ENCODE measurements around the gene TSC2. TPM values are rescaled to one million over a fixed set of nuclear protein-coding genes. Genes with fewer than 3 reads are reported as not detected.

TSC2 gene
- total and polyA plus RNA-seq, 2 of the 13 experiments (the other 11 are each of a cell fraction or from before 2014, with no cell fraction given), result 19.6 to 40.4 TPM

GRCh38 chr16:2086812-2087747, 39.3 kb downstream of the TSC2 start:
- FAIRE-seq, result no peak
- H3K27ac ChIP-seq (ENCODE audit: extremely low read length, insufficient read depth, low read length), result no peak overlapping the region
- no TSS peak for BruUV-seq (replicated peaks)

More at GRCh38 chr16:2086812-2087747, 39.3 kb downstream of the TSC2 start:
- intact Hi-C loops (cut with micrococcal nuclease; ENCODE audit: unreplicated experiment), result no loop called here
- H3K36me3 ChIP-seq (replicated peaks in 1 of 2; ENCODE audit: control insufficient read depth in 1 of 2, insufficient read depth in 2 of 2, low read length in 2 of 2), result peaks cover 12 to 22% of the 10 kb centered on the region in 2 experiments; a peak in 3 of 5 replicates
- no peaks in the 10 kb centered on the region for H3K4me1 ChIP-seq (ENCODE audit: insufficient read depth, low read length)
- no peak overlapping the region for H3K4me2 ChIP-seq (ENCODE audit: low read depth, low read length)
- H3K4me3 ChIP-seq (replicated peaks in 1 of 3; ENCODE audit: insufficient read depth in 1 of 3, low read depth in 2 of 3, low read length in 3 of 3), result no peak overlapping the region
- no peak overlapping the region for H2AFZ ChIP-seq (ENCODE audit: low read length)
- TF ChIP-seq HNRNPL (IDR thresholded peaks at IDR 0.05; ENCODE audit: low read depth, low read length) (0 out of 2 replicates have a peak, but pooled peaks have one; percentile 47), AGO1 (IDR thresholded peaks at IDR 0.05; ENCODE audit: low read depth, low read length, poor library complexity, severe bottlenecking) (peak; percentile 37), ZSCAN25 (CRISPR knock-in tag; IDR thresholded peaks at IDR 0.05) (no peak), KDM3A (CRISPR knock-in tag; IDR thresholded peaks at IDR 0.05; ENCODE audit: low read depth) (no peak), AGO2 (optimal IDR thresholded peaks at IDR 0.05; ENCODE audit: low read depth, low read length) (peak; percentile 89), POLR2G (IDR thresholded peaks at IDR 0.05; ENCODE audit: low read depth, low read length) (0 out of 2 replicates have a peak, but pooled peaks have one; percentile 4)
- TF ChIP-seq, protein P1, sequence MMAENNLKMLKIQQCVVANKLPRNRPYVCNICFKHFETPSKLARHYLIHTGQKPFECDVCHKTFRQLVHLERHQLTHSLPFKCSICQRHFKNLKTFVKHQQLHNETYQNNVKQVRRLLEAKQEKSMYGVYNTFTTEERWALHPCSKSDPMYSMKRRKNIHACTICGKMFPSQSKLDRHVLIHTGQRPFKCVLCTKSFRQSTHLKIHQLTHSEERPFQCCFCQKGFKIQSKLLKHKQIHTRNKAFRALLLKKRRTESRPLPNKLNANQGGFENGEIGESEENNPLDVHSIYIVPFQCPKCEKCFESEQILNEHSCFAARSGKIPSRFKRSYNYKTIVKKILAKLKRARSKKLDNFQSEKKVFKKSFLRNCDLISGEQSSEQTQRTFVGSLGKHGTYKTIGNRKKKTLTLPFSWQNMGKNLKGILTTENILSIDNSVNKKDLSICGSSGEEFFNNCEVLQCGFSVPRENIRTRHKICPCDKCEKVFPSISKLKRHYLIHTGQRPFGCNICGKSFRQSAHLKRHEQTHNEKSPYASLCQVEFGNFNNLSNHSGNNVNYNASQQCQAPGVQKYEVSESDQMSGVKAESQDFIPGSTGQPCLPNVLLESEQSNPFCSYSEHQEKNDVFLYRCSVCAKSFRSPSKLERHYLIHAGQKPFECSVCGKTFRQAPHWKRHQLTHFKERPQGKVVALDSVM (CRISPR knock-in tag; IDR thresholded peaks at IDR 0.05), result no peak
- in situ Hi-C loops (cut with HindIII; ENCODE audit: extremely low pct_ligation_motif_present, low pct_unique_long_range_greater_than_20kb), result loop anchor here (5.0 to 10.0 kb wide), 2 partner anchors 58 to 65 kb away; partner anchors contain the start of gene RAB26
- no peak overlapping the region for H3K9ac ChIP-seq (ENCODE audit: insufficient read depth, low read depth, low read length)
- ATAC-seq (no peak), DNase-seq (ENCODE audit: low spot score) (no peak)
- no peaks in the 10 kb centered on the region for H3K27me3 ChIP-seq (ENCODE audit: control insufficient read depth in 1 of 2, insufficient read depth in 2 of 2, low read length in 2 of 2)
- H4K20me1 ChIP-seq (ENCODE audit: insufficient read depth, low read length), result no peaks in the 10 kb centered on the region
- CTCF ChIA-PET (ENCODE audit: low intra/inter-chr PET ratio, low total read pairs), result no interaction called here
- WGBS (ENCODE audit: low lambda C conversion rate), result 96% methylated on average over 17 of the region's 30 CpGs
- POLR2A ChIA-PET, result no interaction called here
- no peaks in the 10 kb centered on the region for H3K79me2 ChIP-seq (ENCODE audit: insufficient read depth, low read length)
- H3K9me3 ChIP-seq (ENCODE audit: low read length), result no peaks in the 10 kb centered on the region
